H1 (cell line): ENCODE measurements around the gene COQ8A. TPM values are rescaled to one million over a fixed set of nuclear protein-coding genes. Genes with fewer than 3 reads are reported as not detected.

Experiments used
- GABPA ChIP-seq: IDR thresholded peaks from 2 replicates; pipeline ENCODE4 v1.6.1; 2011; ENCODE audit warnings: mild to moderate bottlenecking, low read length, moderate library complexity, borderline replicate concordance; ENCODE audit not compliant: insufficient read depth
- GTF2F1 ChIP-seq: IDR thresholded peaks from 2 replicates; pipeline ENCODE4 v1.6.1; 2012; ENCODE audit warnings: low read depth, low read length, improper control_type of control experiment, borderline replicate concordance
- RAD21 ChIP-seq, 2 experiments: IDR thresholded peaks in 1 of 2; conservative IDR thresholded peaks in 1 of 2; 2 replicates each; pipeline ENCODE4 v1.6.1; 2011; ENCODE audit warnings: low read depth in 2 of 2, low read length in 2 of 2, improper control_type of control experiment in 1 of 2, inconsistent platforms in 1 of 2, mild to moderate bottlenecking in 1 of 2, moderate library complexity in 1 of 2
- SIX5 ChIP-seq: IDR thresholded peaks from 2 replicates; pipeline ENCODE4 v1.6.1; 2011; ENCODE audit warnings: mild to moderate bottlenecking, low read depth, low read length
- SP1 ChIP-seq: IDR thresholded peaks from 2 replicates; pipeline ENCODE4 v1.6.1; 2011; ENCODE audit warnings: low read depth, low read length
- polyA plus RNA-seq, 7 experiments: library from polyadenylated mRNA; depleted of rRNA in 3 of 7; stranded (reverse) in 5 of 7; unstranded in 2 of 7; fragments of >200 nt in 5 of 7; fragments of 200-250 nt in 2 of 7; gene quantifications; 1 replicate in 5 of 7; 2 replicates in 1 of 7; 4 replicates in 1 of 7; pipeline versions ENCODE4 v1.2.1 to v1.2.3, GENCODE V29; 2011 to 2013; ENCODE audit warnings: missing spikeins in 2 of 7, mixed read lengths in 2 of 7
- total RNA-seq: library from RNA; stranded (reverse); fragmentation: NEBNext Ultra II Directional; extraction: Animal tissue kit (Norgen Biotek cat#: 25700); gene quantifications from 2 replicates; pipeline ENCODE4 v1.2.1, GENCODE V29; 2021

Gene COQ8A
- total and polyA plus RNA-seq, 2 of the 8 experiments (the other 6 are each of a cell fraction or from before 2014, with no cell fraction given) = 28.5 to 38.9 TPM

DNA sequence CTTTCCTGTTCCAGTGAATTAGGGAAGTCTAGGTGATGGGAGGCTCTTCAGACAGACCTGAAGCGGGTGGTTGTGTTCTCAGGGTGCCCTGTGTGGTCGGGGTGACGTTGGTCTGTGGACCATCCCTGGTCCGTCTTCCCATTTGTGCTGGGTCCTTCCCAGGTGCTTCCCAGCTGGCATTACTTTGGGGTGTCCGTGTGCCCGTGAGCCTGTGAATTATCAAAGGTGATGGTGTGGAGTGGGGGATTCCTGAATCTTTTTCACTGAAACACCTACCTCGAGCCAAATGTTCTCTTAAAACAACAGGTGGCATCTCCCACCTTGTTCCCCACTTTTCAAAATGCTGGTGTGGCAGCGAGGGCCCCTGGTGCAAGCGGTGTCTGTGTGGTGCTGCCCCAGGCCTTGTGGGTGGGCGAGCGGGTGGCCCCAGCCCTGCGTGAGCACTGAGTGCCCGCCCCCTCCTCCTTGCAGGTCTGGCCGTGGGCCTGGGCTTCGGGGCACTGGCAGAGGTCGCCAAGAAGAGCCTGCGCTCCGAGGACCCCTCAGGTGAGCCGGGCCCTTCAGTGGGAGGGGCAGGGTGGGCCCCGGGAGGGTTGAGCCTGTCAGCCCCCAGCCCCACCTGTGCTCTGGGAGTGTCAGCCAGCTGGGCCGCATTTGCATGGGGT lies 37.0 kb downstream of the COQ8A start (continued):
- TF ChIP-seq GTF2F1 = no peak
- TF ChIP-seq RAD21 (IDR thresholded peaks at IDR 0.05 in 1 of 2, conservative IDR thresholded peaks at IDR 0.05 in 1 of 2; ENCODE audit: low read depth in 2 of 2, low read length in 2 of 2) = no peak
- TF ChIP-seq SP1 = no peak
- TF ChIP-seq GABPA = no peak
- TF ChIP-seq SIX5 = no peak
